ENCODE data around the gene EVI5.

DNA sequence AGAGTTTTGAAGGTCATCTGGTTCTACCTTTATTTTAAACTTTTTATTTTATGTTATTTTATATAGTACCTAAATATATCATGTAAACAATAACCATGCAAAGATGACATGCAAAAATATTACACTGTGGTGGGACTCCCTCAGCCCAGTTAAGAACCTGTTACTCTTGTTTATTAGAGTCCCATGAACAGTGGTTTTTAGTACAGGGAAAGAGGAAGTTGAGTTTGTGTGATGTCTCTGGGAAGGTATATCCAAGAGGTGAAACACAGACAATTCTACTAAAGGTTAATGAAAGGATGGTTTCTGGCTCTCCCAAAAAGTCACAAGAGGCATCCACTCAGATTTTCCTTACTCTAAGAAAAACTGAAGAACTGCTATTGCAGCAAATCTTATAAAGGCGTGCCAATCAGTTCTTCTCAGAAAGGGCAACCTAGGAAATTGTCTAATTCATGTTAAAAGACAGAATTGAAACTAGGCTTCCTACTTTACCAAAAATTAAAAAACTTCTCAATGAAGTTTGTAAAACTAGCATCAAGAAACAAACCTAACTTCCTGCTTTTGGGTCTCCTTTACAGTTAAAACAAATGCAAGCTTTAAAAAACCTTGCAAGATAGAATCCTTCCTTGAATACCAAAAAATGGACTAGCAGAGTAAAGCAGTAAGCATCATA, 318.1 kb downstream of the EVI5 start:
- TF ChIP-seq POLR2AphosphoS5 (IDR thresholded peaks at IDR 0.05; ENCODE audit: borderline replicate concordance, low read depth, low read length) = no peak
- TF ChIP-seq EZH2 (IDR thresholded peaks at IDR 0.05) = no peak
- no peak for TF ChIP-seq FOXP2 (optimal IDR thresholded peaks at IDR 0.05; ENCODE audit: control extremely low read depth, extremely low read length, insufficient read depth)
